ENCODE results near the gene VILL. TPM values are rescaled to one million over a fixed set of nuclear protein-coding genes. Genes with fewer than 3 reads are reported as not detected.

The VILL gene
- total RNA-seq (2014; rRNA removed; shearing (Covaris generic); ENCODE audit: low replicate concordance): 0.84 and 1.2 TPM in 2 replicates

- no peak for DNase-seq (ENCODE audit: low read depth)
- in situ Hi-C loops (cut with HindIII; ENCODE audit: low pct_unique_long_range_greater_than_20kb, low sequenced_read_pairs): no loop called here
Observed at GRCh38 chr3:37990527-37990926, at the start of gene VILL. Gene VILL (plus strand): TSS chr3:37990786. CDS start chr3:37993673, 2,887 bp downstream.

- in situ Hi-C loops (cut with HindIII; ENCODE audit: low pct_unique_long_range_greater_than_20kb, low sequenced_read_pairs): no loop called here
Observed at GRCh38 chr3:37941608-37942508, 48.7 kb upstream of the VILL start.

GRCh38 chr3:37942646-37943045 is 47.9 kb upstream of the VILL start:
- in situ Hi-C loops (cut with HindIII; ENCODE audit: low pct_unique_long_range_greater_than_20kb, low sequenced_read_pairs): no loop called here
- DNase-seq (ENCODE audit: low read depth): no peak

More at GRCh38 chr3:37941608-37942508, 48.7 kb upstream of the VILL start:
- no peak for DNase-seq (ENCODE audit: low read depth)

- in situ Hi-C loops (cut with HindIII; ENCODE audit: low pct_unique_long_range_greater_than_20kb, low sequenced_read_pairs): no loop called here
- DNase-seq (ENCODE audit: low read depth): no peak
Observed at GRCh38 chr3:37943126-37943525, 47.5 kb upstream of the VILL start.

- in situ Hi-C loops (cut with HindIII; ENCODE audit: low pct_unique_long_range_greater_than_20kb, low sequenced_read_pairs): no loop called here
- DNase-seq (ENCODE audit: low read depth): no peak
Observed at GRCh38 chr3:37943631-37944314, 46.8 kb upstream of the VILL start.

- DNase-seq (ENCODE audit: low read depth): no peak
- in situ Hi-C loops (cut with HindIII; ENCODE audit: low pct_unique_long_range_greater_than_20kb, low sequenced_read_pairs): no loop called here
Observed at GRCh38 chr3:37944391-37944842, 46.2 kb upstream of the VILL start.

GRCh38 chr3:37945156-37945806 is 45.3 kb upstream of the VILL start:
- in situ Hi-C loops (cut with HindIII; ENCODE audit: low pct_unique_long_range_greater_than_20kb, low sequenced_read_pairs): no loop called here
- DNase-seq (ENCODE audit: low read depth): no peak

GRCh38 chr3:37945807-37946530 is 44.6 kb upstream of the VILL start:
- DNase-seq (ENCODE audit: low read depth): peak; percentile 92

GRCh38 chr3:37946531-37946889 is 44.1 kb upstream of the VILL start:
- in situ Hi-C loops (cut with HindIII; ENCODE audit: low pct_unique_long_range_greater_than_20kb, low sequenced_read_pairs): no loop called here
- DNase-seq (ENCODE audit: low read depth): no peak

More at GRCh38 chr3:37945807-37946530, 44.6 kb upstream of the VILL start:
- in situ Hi-C loops (cut with HindIII; ENCODE audit: low pct_unique_long_range_greater_than_20kb, low sequenced_read_pairs): no loop called here

GRCh38 chr3:37949866-37950265 is 40.7 kb upstream of the VILL start:
- in situ Hi-C loops (cut with HindIII; ENCODE audit: low pct_unique_long_range_greater_than_20kb, low sequenced_read_pairs): no loop called here
- DNase-seq (ENCODE audit: low read depth): no peak

GRCh38 chr3:37952564-37952963 is 38.0 kb upstream of the VILL start:
- no peak for DNase-seq (ENCODE audit: low read depth)
- in situ Hi-C loops (cut with HindIII; ENCODE audit: low pct_unique_long_range_greater_than_20kb, low sequenced_read_pairs): no loop called here

- in situ Hi-C loops (cut with HindIII; ENCODE audit: low pct_unique_long_range_greater_than_20kb, low sequenced_read_pairs): no loop called here
- DNase-seq (ENCODE audit: low read depth): no peak
Observed at GRCh38 chr3:37953226-37953625, 37.4 kb upstream of the VILL start.

GRCh38 chr3:37953707-37954394 is 36.7 kb upstream of the VILL start:
- in situ Hi-C loops (cut with HindIII; ENCODE audit: low pct_unique_long_range_greater_than_20kb, low sequenced_read_pairs): no loop called here
- no peak for DNase-seq (ENCODE audit: low read depth)

GRCh38 chr3:37954881-37955280 is 35.7 kb upstream of the VILL start:
- DNase-seq (ENCODE audit: low read depth): no peak
- in situ Hi-C loops (cut with HindIII; ENCODE audit: low pct_unique_long_range_greater_than_20kb, low sequenced_read_pairs): no loop called here

GRCh38 chr3:37955918-37956707 is 34.5 kb upstream of the VILL start:
- in situ Hi-C loops (cut with HindIII; ENCODE audit: low pct_unique_long_range_greater_than_20kb, low sequenced_read_pairs): no loop called here
- DNase-seq (ENCODE audit: low read depth): no peak

- DNase-seq (ENCODE audit: low read depth): no peak
- in situ Hi-C loops (cut with HindIII; ENCODE audit: low pct_unique_long_range_greater_than_20kb, low sequenced_read_pairs): no loop called here
Observed at GRCh38 chr3:37956723-37957538, 33.7 kb upstream of the VILL start.
